Measurements from ENCODE around the gene IL1R1.

IL1R1 gene

DNA sequence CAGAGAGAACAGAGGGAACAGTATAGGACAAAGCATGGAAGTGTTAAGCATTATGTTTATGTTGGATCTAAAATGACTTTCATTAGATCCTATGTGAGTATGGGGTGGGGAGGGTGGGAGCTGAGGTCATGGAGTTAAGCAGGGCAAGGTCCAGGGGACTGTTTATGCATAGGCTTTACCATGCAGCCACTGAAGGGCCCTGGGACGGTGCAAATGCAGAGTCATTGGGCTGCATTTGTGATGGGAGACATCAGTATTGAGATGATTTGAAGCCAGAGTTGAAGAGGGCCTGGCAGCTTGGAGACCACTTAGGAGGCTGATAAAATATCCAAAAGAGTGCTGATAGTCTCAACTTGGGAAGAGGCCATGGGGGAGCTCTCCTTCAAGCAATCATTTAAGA is 66.9 kb downstream of the IL1R1 start:
- no peak for DNase-seq

DNA sequence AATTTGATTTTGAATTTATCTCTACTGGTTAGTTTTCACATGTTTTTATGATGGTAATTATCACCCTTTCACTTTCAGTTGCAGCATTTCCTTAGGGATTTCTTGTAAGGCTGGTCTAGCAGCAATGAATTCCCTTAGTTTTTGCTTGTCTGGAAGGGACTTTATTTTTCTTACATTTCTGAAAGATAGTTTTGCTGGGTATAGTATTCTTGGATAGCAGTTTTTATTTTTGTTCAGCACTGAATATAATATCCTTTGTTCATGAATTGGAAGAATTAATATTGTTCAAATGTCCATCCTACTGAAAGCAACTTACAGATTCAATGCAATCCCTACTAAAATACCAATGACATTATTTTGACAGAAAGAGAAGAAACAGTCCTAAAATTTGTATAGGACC is 74.5 kb downstream of the IL1R1 start:
- no peak for DNase-seq

- DNase-seq, result no peak
Measured at GRCh38 chr2:102224824-102225739, 82.5 kb downstream of the IL1R1 start.

DNA sequence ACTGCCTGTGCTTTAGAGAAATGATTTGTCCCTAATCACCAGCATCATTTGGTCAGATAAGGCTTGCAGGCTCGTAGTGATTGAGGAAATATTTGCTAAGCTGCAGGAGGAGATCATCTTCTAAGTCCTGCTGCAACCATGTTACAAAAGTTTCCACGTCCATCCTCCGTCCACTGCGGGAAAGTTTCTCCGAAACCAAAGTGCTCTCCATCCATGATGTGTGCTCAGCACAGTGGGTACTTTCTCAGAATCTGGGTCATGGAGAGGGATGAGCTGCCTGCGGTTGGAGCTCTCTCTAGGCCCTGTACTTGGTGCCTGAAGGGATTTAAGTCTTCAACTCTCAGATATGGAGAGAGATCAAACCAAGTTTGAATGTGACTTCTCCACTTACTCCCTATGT is 83.6 kb downstream of the IL1R1 start:
- no peak for DNase-seq

GRCh38 chr2:102226612-102227391 is 84.3 kb downstream of the IL1R1 start:
- DNase-seq, result no peak

DNA sequence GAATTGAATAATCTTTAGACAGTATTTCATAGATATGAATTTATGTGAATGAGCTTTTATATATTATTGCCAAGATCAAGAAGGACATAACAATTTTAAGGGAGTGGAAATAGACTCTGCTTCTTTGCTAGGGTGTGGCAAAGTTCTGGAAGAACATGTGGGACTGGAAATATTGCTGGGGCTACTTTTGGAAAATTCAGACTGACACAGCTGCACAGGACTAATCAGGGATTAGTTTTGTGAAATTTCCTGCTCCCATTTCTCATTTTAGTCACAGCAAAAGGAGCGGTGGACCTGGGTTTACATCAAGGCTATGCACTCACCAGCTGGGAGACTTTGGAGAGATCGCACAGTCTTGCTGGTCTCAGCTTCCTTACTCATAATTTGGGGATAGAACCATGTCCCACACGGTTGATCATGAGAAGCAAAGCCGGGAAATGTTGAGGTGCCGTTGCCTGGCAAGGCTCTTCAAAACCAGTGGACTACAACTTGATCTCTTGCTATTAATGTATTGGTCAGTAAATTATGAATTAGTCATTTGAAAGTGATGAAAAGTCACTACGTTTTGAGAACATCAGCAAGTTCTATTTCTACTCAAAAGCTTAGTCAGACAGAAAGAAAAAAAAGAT is 86.7 kb downstream of the IL1R1 start:
- DNase-seq, result no peak

Data from activated CD4-positive, alpha-beta T cell treated with anti-CD3 and anti-CD28 coated beads for 48 hours (primary cell).